ENCODE results near the gene CEMIP.

DNA sequence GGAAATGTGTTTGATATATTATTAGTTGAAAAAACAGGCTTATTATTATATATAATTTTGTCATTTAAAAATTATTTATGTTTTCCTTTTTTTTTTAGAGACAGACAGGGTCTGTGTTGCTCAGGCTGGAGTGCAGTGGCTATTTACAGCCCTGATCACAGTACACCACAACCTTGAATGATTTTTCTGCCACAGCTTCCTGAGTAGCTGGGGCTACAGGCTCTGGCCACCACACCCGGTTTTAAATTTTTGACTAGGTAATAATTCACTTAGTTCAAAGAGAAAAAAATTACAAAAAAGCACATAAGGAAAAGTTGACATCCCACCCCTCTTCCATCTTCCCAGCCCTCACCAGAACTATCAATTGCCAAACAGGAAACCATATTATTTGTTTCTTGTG, 4.7 kb upstream of the CEMIP start:
- TF ChIP-seq, protein P1, sequence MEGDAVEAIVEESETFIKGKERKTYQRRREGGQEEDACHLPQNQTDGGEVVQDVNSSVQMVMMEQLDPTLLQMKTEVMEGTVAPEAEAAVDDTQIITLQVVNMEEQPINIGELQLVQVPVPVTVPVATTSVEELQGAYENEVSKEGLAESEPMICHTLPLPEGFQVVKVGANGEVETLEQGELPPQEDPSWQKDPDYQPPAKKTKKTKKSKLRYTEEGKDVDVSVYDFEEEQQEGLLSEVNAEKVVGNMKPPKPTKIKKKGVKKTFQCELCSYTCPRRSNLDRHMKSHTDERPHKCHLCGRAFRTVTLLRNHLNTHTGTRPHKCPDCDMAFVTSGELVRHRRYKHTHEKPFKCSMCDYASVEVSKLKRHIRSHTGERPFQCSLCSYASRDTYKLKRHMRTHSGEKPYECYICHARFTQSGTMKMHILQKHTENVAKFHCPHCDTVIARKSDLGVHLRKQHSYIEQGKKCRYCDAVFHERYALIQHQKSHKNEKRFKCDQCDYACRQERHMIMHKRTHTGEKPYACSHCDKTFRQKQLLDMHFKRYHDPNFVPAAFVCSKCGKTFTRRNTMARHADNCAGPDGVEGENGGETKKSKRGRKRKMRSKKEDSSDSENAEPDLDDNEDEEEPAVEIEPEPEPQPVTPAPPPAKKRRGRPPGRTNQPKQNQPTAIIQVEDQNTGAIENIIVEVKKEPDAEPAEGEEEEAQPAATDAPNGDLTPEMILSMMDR (conservative IDR thresholded peaks at IDR 0.05; ENCODE audit: low read depth, low read length): no peak
- TF ChIP-seq, protein P2, sequence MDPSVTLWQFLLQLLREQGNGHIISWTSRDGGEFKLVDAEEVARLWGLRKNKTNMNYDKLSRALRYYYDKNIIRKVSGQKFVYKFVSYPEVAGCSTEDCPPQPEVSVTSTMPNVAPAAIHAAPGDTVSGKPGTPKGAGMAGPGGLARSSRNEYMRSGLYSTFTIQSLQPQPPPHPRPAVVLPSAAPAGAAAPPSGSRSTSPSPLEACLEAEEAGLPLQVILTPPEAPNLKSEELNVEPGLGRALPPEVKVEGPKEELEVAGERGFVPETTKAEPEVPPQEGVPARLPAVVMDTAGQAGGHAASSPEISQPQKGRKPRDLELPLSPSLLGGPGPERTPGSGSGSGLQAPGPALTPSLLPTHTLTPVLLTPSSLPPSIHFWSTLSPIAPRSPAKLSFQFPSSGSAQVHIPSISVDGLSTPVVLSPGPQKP (IDR thresholded peaks at IDR 0.05; ENCODE audit: borderline replicate concordance, low read depth, low read length): no peak
- TF ChIP-seq FOS (IDR thresholded peaks at IDR 0.05; ENCODE audit: low read depth, low read length) (no peak), MAFK (IDR thresholded peaks at IDR 0.05; ENCODE audit: low read depth, low read length) (no peak), RCOR1 (IDR thresholded peaks at IDR 0.05; ENCODE audit: insufficient replicate concordance, low read length) (no peak), BHLHE40 (IDR thresholded peaks at IDR 0.05; ENCODE audit: low read depth, low read length) (no peak)

Measured in IMR-90 (cell line).